ENCODE data around the gene TAPBPL. TPM values are rescaled to one million over a fixed set of nuclear protein-coding genes. Genes with fewer than 3 reads are reported as not detected.

Gene TAPBPL
- total and polyA plus RNA-seq, 2 of the 13 experiments (the other 11 are each of a cell fraction or from before 2014, with no cell fraction given) = 10.0 to 14.5 TPM

DNA sequence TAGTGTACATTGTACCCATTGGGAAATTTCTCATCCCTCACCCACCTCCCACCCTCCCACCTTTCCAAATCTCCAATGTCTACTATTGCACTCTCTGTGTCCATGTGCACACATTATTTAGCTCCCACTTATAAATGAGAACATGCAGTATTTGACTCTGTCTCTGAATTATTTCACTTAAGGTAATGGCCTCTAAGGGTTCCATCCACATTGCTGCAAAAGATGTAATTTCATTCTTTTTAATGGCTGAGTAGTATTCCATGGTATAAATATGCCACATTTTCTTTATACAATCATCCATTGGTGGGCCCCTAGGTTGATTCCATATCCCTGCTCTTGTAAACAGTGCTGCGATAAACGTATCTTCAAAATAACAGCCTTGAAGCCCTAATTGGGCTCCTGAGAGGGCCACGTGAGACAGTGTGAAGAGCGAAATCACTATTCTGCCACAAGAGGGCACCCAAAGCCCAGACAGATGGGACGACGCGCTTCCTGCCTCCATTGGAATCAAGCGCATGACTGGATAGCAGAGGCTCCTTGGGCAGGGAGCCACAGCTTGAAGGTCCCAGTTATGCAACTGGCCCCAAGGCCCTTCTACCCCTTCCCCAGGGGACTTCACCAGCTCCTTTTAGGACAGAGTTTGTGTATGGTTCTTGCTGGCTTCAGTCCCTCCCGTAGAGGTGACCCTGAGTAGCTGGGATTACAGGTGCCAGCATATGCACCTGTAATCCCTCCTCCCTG is 28.4 kb upstream of the TAPBPL start (continued):
- TF ChIP-seq ZNF510 (CRISPR knock-in tag; IDR thresholded peaks at IDR 0.05; ENCODE audit: low read depth) (no peak), SRY (CRISPR knock-in tag; IDR thresholded peaks at IDR 0.05) (no peak), HMG20A (CRISPR knock-in tag; IDR thresholded peaks at IDR 0.05; ENCODE audit: borderline replicate concordance) (no peak), ATRX (CRISPR knock-in tag; IDR thresholded peaks at IDR 0.05; ENCODE audit: borderline replicate concordance) (no peak), ELF3 (CRISPR knock-in tag; IDR thresholded peaks at IDR 0.05) (peak; percentile 70), KDM2A (CRISPR knock-in tag; IDR thresholded peaks at IDR 0.05; ENCODE audit: borderline replicate concordance, low read depth) (peak; percentile 75; the same call in 1 of the 2 replicates), HCFC1 (IDR thresholded peaks at IDR 0.05; ENCODE audit: low read depth, low read length) (no peak), PAX8 (CRISPR knock-in tag; IDR thresholded peaks at IDR 0.05; ENCODE audit: borderline replicate concordance) (no peak), ZSCAN25 (CRISPR knock-in tag; IDR thresholded peaks at IDR 0.05) (no peak), YEATS4 (CRISPR knock-in tag; IDR thresholded peaks at IDR 0.05; ENCODE audit: borderline replicate concordance) (peak; percentile 33; the same call in 1 of the 2 replicates), ATF7 (IDR thresholded peaks at IDR 0.05) (no peak), ATF7 (CRISPR knock-in tag; IDR thresholded peaks at IDR 0.05) (no peak), CENPX (CRISPR knock-in tag; IDR thresholded peaks at IDR 0.05) (no peak), ZFAT (CRISPR knock-in tag; conservative IDR thresholded peaks at IDR 0.05) (no peak), SATB2 (CRISPR knock-in tag; IDR thresholded peaks at IDR 0.05) (no peak), MED8 (CRISPR knock-in tag; IDR thresholded peaks at IDR 0.05; ENCODE audit: insufficient replicate concordance) (no peak), DNMT1 (CRISPR knock-in tag; IDR thresholded peaks at IDR 0.05) (no peak), KDM3A (CRISPR knock-in tag; IDR thresholded peaks at IDR 0.05; ENCODE audit: low read depth) (peak; percentile 75; the same call in 1 of the 2 replicates), ZNF451 (CRISPR knock-in tag; IDR thresholded peaks at IDR 0.05) (no peak), MEIS2 (CRISPR knock-in tag; IDR thresholded peaks at IDR 0.05) (0 out of 2 replicates have a peak, but pooled peaks have one; percentile 61), ZNF562 (CRISPR knock-in tag; IDR thresholded peaks at IDR 0.05; ENCODE audit: borderline replicate concordance) (no peak)
- TF ChIP-seq, protein P1, sequence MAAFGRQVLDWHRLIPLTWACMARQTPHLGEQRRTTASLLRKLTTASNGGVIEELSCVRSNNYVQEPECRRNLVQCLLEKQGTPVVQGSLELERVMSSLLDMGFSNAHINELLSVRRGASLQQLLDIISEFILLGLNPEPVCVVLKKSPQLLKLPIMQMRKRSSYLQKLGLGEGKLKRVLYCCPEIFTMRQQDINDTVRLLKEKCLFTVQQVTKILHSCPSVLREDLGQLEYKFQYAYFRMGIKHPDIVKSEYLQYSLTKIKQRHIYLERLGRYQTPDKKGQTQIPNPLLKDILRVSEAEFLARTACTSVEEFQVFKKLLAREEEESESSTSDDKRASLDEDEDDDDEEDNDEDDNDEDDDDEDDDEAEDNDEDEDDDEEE (CRISPR knock-in tag; IDR thresholded peaks at IDR 0.05) = no peak
- TF ChIP-seq, protein P2, sequence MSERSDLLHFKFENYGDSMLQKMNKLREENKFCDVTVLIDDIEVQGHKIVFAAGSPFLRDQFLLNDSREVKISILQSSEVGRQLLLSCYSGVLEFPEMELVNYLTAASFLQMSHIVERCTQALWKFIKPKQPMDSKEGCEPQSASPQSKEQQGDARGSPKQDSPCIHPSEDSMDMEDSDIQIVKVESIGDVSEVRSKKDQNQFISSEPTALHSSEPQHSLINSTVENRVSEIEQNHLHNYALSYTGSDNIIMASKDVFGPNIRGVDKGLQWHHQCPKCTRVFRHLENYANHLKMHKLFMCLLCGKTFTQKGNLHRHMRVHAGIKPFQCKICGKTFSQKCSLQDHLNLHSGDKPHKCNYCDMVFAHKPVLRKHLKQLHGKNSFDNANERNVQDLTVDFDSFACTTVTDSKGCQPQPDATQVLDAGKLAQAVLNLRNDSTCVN (CRISPR knock-in tag; IDR thresholded peaks at IDR 0.05; ENCODE audit: borderline replicate concordance) = no peak
- TF ChIP-seq, protein P3, sequence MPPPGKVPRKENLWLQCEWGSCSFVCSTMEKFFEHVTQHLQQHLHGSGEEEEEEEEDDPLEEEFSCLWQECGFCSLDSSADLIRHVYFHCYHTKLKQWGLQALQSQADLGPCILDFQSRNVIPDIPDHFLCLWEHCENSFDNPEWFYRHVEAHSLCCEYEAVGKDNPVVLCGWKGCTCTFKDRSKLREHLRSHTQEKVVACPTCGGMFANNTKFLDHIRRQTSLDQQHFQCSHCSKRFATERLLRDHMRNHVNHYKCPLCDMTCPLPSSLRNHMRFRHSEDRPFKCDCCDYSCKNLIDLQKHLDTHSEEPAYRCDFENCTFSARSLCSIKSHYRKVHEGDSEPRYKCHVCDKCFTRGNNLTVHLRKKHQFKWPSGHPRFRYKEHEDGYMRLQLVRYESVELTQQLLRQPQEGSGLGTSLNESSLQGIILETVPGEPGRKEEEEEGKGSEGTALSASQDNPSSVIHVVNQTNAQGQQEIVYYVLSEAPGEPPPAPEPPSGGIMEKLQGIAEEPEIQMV (CRISPR knock-in tag; IDR thresholded peaks at IDR 0.05; ENCODE audit: low read depth) = no peak
- TF ChIP-seq, protein P4, sequence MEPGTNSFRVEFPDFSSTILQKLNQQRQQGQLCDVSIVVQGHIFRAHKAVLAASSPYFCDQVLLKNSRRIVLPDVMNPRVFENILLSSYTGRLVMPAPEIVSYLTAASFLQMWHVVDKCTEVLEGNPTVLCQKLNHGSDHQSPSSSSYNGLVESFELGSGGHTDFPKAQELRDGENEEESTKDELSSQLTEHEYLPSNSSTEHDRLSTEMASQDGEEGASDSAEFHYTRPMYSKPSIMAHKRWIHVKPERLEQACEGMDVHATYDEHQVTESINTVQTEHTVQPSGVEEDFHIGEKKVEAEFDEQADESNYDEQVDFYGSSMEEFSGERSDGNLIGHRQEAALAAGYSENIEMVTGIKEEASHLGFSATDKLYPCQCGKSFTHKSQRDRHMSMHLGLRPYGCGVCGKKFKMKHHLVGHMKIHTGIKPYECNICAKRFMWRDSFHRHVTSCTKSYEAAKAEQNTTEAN (CRISPR knock-in tag; conservative IDR thresholded peaks at IDR 0.05) = no peak
- TF ChIP-seq, protein P5, sequence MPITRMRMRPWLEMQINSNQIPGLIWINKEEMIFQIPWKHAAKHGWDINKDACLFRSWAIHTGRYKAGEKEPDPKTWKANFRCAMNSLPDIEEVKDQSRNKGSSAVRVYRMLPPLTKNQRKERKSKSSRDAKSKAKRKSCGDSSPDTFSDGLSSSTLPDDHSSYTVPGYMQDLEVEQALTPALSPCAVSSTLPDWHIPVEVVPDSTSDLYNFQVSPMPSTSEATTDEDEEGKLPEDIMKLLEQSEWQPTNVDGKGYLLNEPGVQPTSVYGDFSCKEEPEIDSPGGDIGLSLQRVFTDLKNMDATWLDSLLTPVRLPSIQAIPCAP (CRISPR knock-in tag; IDR thresholded peaks at IDR 0.05; ENCODE audit: low read depth) = no peak

Data from HepG2 (cell line).